Measurements from ENCODE around the gene ALOX5.
"Not testable (repeated sequence)": the region's sequence is repeated elsewhere in the genome, so short reads cannot be mapped to it uniquely, and the experiment has no call there.

ALOX5 gene

GRCh38 chr10:45374350-45375052, 485 bp downstream of the ALOX5 start:
- DNase-seq (ENCODE audit: low spot score), result peak; percentile 53

DNA sequence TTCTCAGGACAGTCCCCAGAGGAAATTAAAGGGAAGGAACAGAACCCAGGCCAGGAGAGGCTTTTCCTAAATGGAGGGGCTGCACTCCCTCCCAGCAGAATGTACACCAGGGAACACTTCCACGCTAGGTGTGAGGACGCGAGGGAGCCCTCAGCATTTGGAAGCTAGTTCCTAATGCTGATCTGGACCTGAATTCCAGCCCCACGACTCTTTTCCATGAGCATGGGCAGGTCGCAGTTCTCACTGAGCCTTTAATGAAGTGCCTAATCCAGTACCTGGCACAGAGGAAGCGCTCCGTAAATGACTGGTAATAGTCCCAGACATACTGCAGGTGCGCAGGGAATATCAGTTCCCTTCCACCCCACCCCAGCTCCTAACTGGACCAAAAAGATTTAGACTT, 1.1 kb downstream of the ALOX5 start:
- DNase-seq (ENCODE audit: low spot score), result no peak

- DNase-seq (ENCODE audit: low spot score), result peak; percentile 64
Observed at GRCh38 chr10:45375716-45376231, 1.8 kb downstream of the ALOX5 start.

GRCh38 chr10:45376371-45376801, 2.4 kb downstream of the ALOX5 start:
- peak; percentile 45 for DNase-seq (ENCODE audit: low spot score)

DNA sequence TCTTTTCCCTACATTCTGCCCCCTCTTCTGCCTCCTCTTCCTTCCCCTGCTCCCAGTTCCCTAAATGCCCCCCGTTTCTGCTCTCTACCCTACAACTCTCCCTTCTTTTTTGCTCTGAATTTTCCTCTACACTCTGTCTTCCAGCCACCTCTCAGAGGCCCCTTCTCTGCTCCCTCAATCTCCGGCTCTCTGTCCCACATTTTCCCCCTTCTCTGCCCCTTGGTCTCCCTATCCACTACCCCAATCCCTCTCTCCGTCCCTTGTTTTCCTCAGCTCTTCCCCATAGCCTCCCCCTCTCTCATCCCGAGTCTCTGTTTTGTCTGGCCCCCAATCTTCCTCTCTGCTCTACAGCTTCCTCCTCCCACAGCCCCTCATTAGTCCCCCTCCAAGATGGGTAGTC, 3.3 kb downstream of the ALOX5 start:
- no peak for DNase-seq (ENCODE audit: low spot score)

- DNase-seq (ENCODE audit: low spot score), result no peak
Observed at GRCh38 chr10:45377858-45378257, 3.8 kb downstream of the ALOX5 start.

- DNase-seq (ENCODE audit: low spot score), result no peak
Observed at GRCh38 chr10:45378914-45379726, 5.1 kb downstream of the ALOX5 start.

- no peak for DNase-seq (ENCODE audit: low spot score)
Observed at GRCh38 chr10:45379891-45380540, 6.0 kb downstream of the ALOX5 start.

- DNase-seq (ENCODE audit: low spot score), result no peak
Observed at GRCh38 chr10:45380903-45381620, 7.0 kb downstream of the ALOX5 start.

DNA sequence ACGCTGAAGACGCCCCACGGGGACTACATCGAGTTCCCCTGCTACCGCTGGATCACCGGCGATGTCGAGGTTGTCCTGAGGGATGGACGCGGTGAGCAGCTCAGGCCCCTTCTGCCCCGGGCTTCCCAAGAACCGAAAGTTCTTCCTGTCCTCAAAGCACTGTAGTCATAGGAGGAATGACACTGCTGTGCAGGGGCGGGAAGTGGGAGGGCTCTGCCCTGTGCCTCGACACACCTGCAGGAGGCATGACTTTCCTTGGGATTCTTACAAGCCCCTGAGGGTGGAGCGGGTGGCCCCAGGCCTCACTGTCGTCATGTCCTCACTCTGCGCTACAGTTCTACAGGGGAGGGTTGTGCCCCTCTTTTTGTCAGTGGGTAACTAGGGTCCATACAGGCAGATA, 8.6 kb downstream of the ALOX5 start:
- DNase-seq (ENCODE audit: low spot score), result no peak

DNA sequence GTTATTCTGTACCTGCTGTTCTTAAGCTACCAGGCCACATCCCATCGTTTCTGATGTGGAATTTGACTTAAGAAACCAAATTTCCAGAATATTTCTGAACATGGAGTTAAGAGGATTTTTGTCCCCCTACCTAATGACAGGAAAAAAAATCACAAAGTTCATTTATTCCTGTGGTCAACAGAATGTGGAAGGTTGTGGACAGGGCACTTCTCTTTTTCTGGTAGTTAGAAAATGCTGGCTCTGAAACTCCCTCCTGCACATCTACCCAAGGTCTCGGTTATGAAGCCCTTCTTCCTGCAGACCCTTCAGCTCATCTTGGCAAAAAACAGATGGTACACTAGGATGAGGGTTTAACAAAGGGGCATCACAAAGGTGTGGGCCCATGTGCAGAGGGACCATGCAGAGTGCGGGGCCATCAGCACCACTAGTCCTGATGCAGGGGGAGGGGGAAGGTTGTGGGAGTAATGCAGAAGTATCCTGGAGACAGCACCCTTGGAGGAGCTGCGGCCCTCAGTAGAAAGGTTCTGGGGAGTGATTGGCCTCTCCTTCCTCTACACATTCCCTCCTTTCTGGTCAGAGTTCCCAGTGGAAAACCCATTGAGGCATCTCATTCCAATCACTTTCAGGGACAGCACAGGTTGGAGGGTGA, 9.8 kb downstream of the ALOX5 start:
- DNase-seq (ENCODE audit: low spot score), result no peak

- DNase-seq (ENCODE audit: low spot score), result no peak
Observed at GRCh38 chr10:45386657-45387056, 12.6 kb downstream of the ALOX5 start.

DNA sequence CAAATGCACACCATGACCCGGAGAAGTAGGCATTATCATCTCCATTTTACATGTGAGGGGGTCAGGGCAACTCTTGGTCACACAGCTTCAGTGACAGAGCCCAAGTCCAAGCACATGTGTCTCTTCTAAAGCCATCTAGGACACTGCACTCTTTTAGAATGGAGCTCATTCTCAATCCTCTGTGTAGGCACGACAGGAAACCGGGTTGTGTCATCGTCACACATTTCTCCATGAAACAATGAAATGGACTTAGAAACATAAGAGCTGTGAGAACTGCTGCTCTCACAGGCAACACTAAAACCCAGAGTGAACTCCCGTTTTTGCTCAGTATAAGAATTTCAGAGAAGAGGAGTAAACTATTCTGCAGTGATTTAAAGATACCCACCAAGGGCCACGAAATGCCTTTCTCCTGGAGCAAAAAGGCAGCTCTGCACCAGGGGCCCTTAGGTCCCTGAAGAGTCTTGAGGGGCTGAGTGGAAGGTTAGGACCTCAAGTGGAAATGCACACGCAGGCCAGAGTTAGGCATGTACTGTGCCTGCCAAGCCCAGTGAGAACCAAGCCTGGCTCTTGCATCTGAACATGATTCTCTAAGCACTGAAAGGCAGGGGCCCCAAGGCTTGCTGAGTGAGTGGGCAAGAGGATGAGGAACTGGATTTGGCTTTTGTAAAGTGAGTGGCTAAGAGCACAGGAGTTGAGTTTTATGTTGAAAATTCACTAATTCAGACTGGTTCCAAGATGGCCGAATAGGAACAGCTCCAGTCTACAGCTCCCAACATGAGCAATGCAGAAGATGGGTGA, 13.3 kb downstream of the ALOX5 start:
- no peak for DNase-seq (ENCODE audit: low spot score)

DNA sequence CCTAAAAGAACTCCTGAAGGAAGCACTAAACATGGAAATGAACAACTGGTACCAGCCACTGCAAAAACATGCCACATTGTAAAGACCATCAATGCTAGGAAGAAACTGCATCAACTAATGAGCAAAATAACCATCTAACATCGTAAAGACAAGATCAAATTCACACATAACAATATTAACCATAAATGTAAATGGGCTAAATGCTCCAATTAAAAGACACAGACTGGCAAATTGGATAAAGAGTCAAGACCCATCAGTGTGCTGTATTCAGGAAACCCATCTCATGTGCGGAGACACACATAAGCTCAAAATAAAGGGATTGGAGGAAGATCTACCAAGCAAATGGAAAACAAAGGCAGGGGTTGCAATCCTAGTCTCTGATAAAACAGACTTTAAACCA, 15.7 kb downstream of the ALOX5 start:
- not testable (repeated sequence) for DNase-seq (ENCODE audit: low spot score)

DNA sequence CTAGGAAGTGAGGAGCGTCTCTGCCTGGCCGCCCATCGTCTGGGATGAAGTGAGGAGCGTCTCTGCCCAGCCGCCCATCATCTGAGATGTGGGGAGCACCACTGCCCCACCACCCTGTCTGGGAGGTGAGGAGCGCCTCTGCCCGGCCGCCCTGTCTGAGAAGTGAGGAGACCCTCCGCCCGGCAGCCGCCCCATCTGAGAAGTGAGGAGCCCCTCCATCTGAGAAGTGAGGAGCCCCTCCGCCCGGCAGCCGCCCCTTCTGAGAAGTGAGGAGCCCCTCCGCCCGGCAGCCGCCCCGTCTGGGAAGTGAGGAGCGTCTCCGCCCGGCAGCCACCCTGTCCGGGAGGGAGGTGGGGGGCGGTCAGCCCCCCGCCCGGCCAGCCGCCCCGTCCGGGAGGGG, 17.6 kb downstream of the ALOX5 start:
- DNase-seq (ENCODE audit: low spot score), result not testable (repeated sequence)

- no peak for DNase-seq (ENCODE audit: low spot score)
Observed at GRCh38 chr10:45395554-45395953, 21.5 kb downstream of the ALOX5 start.

GRCh38 chr10:45398595-45398994, 24.6 kb downstream of the ALOX5 start:
- no peak for DNase-seq (ENCODE audit: low spot score)

GRCh38 chr10:45399113-45399512, 25.1 kb downstream of the ALOX5 start:
- no peak for DNase-seq (ENCODE audit: low spot score)

GRCh38 chr10:45403151-45403550, 29.1 kb downstream of the ALOX5 start:
- DNase-seq (ENCODE audit: low spot score), result no peak

DNA sequence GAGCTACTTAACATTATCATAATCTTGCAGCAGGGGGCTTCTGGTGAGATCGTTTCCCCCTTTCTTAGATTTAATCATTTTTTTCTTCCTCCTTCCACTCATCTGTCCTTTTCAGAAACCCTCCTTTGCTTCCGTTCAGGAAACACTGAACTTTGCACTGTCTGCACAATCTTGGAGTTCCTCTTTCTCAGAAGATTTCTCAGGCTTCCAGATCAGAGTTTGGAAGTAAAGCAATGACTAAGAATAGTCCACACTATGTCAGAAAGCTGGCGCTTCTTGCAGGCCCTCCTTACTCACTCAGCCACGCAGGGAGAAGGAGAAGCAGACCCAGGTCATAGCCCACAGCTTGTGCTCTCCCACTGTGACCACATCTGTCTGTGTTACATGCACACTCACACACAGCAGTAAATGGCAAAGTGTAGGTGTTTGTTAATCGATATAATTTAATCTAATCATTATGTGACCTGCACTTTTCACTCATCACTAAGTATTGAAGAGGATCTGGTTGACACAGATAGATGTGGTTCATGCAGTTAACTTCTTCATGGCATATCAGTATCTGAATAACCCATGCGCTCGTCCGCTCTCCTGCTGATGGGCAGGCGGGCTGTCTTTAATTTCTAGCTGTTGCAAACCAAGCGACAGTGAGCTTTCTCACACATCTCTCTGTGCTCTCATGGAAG, 30.2 kb downstream of the ALOX5 start:
- no peak for DNase-seq (ENCODE audit: low spot score)
